Bladder microvascular endothelial cell (primary cell): ENCODE data around the gene GJC2. TPM values are rescaled to one million over a fixed set of nuclear protein-coding genes. Genes with fewer than 3 reads are reported as not detected.

Experiments
- total RNA-seq: library from RNA; depleted of rRNA; stranded (reverse); fragments of >200 nt; gene quantifications from 2 replicates; pipeline ENCODE4 v1.2.3, GENCODE V29; 2014

The GJC2 gene
- total RNA-seq, result 0.49 and 4.9 TPM in 2 replicates

GRCh38 chr1:228149406-228150119 is at the start of gene GJC2:
Gene GJC2 (plus strand): TSS chr1:228149930. CDS start chr1:228157759, 7,829 bp downstream.

DNA sequence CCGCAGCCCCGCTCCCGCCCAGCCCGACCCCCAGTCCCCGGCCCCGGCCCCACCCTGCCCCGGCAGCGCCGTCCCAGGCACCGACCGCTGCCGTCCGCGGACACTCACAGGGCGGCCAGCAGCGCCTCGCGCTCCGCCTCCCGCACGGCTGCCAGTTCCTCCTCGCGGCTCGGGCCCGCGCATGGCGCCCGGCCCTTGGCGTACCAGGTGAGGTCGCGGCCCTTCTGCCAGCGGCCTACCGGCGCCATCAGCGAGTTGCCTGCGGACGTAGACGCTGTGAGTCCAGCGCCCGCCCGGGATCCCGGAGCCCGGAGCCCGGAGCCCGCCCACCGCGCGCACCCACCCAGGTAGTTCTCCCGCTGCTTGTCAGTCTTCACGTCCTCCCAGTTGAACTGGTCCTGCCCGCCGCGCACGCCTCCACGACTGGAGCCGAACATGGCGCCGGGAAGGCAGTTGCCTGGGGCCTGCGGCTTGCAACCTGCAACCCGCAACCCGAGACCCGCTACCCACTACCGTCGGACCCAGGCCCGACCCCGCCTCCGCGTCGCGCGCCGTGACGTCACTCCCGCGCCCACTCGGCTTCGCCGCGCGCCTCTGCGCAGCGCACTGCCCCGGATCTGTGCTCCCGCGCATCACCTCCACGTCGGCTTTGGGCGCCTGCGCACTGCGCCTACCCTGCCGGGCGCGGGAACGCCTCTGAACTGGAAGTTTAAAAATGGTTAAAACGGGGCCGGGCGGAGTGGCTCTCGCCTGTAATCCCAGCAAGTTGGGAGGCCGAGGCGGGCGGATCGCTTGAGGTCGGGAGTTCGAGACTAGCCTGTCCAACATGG is 46.7 kb upstream of the GJC2 start, which contains the start of gene C1orf35:
Gene C1orf35 (minus strand): TSS at position 535 of the 830 bp plus-strand sequence. CDS start 98 bp downstream, at position 437.

GRCh38 chr1:228109073-228109961 is 40.4 kb upstream of the GJC2 start, which contains the start of gene MRPL55:
Gene MRPL55 (minus strand): TSS chr1:228109299. CDS start chr1:228108260, 1,039 bp downstream.

GRCh38 chr1:228139931-228140723 is 9.6 kb upstream of the GJC2 start, which contains the start of gene GUK1:
Gene GUK1 (plus strand): TSS chr1:228140279. CDS start chr1:228140303, 24 bp downstream.

DNA sequence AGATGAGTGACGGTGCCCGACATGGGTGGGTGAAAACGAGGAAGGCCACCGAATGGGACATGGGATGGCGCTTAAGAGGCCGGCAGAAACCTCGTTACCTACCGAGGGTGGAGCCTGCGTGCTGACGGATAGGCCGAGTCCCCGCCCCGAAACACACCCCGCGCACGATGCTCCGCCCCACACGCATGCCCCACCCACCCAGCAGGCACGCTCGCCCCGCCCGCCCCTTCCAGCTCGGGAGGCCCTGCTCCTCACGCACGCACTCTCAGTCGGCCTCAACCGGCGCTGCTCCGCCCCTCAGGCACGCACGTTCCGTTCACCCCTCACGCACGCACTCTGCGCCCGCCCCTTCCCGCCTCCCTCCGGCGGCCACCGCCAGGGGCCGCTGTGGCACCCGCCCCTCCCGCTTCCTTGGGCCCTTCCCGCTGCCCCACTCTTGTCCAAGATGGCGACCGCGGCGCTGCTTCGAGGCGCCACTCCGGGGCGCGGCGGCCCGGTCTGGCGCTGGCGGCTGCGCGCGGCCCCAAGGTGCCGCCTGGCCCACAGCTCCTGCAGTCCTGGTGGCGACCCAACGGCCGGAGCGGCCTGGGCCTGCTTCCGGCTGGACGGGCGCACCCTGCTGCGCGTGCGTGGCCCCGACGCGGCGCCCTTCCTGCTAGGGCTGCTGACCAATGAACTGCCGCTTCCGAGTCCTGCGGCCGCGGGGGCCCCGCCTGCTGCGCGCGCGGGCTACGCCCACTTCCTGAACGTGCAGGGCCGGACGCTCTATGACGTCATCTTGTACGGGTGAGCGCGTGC is 15.8 kb downstream of the GJC2 start, which contains the start of gene IBA57:
Gene IBA57 (plus strand): TSS at position 433 of the 798 bp plus-strand sequence. CDS start 13 bp downstream, at position 446.

DNA sequence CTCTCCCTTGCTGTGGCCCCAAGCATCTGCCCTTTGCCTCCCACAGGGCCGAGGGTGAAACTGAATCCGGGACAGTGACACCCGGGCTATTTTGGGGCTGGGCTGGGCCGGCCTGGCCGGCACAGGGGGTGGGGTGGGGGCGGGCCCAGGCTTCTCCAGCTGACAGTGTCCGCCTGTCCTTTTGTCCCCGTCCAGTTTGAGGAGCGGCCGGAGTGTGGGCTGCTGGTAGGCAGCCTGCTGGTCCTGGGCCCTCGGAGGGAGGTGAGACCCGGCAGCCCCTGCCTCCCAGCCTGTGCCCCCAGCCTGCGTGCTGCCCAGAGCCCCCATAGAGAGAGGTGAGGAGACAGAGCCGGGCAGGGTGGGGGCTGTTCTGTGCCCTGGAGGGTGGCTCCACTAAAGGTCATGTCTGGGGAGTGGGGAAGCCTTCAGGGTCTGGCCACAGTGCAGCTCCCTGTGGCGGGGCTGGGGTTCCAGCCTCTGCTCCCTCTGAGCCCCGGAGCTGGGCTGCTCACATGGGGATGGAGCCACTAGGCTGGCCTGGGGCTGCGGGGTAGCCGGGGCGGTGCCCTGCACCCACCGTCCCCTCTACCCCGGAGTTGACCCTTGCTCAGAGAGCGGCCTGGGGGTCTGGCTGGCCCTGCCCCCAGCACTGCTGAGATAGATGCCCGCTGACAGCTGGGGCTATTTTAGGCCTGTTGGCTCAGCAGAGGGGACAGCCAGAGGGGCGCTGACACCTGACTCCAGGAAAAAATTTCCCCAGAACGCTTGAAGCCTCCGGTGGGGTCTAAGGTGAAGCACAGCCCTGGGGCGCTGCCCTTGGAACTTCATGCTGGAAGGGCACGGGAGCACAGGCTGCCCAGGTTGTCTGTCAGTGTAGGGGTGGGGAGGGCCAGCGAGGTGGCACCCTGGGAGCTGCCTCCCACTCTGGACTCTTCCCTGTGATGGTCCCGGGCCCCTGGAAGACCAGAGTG is 58.4 kb downstream of the GJC2 start, which contains the start of gene OBSCN:
Gene OBSCN (plus strand): TSS at position 194 of the 971 bp plus-strand sequence. CDS start 3,740 bp downstream, outside the sequence.

Other genes starting within 250 kb of the GJC2 start
- 0.97 and 1.7 TPM in 2 replicates for gene WNT9A, start 202.0 kb upstream of the GJC2 start, total RNA-seq
- not detected in 2 replicates for gene WNT3A, start 142.9 kb upstream of the GJC2 start, total RNA-seq
- gene ARF1, start 67.2 kb upstream of the GJC2 start, total RNA-seq, result 201 and 419 TPM in 2 replicates
- 8.7 and 12.1 TPM in 2 replicates for gene C1orf35, start 46.6 kb upstream of the GJC2 start, total RNA-seq
- gene MRPL55, start 40.6 kb upstream of the GJC2 start, total RNA-seq, result 41.9 and 66.9 TPM in 2 replicates
- gene GUK1, start 9.7 kb upstream of the GJC2 start, total RNA-seq, result 531 and 686 TPM in 2 replicates
- 3.6 and 7.4 TPM in 2 replicates for gene IBA57, start 15.9 kb downstream of the GJC2 start, total RNA-seq
- gene OBSCN, start 58.1 kb downstream of the GJC2 start, total RNA-seq, result 1.8 and 9.1 TPM in 2 replicates